ENCODE results near the gene MEGF11.

- TF ChIP-seq ZNF384 (IDR thresholded peaks at IDR 0.05): no peak
- no peak for TF ChIP-seq SP1 (IDR thresholded peaks at IDR 0.05)
- TF ChIP-seq ARNT (IDR thresholded peaks at IDR 0.05): no peak
- no peak for TF ChIP-seq ELF4 (IDR thresholded peaks at IDR 0.05)
- TF ChIP-seq BHLHE40 (IDR thresholded peaks at IDR 0.05; ENCODE audit: borderline replicate concordance): no peak
Observed at GRCh38 chr15:66290518-66290917, 37.0 kb upstream of the MEGF11 start.
